ENCODE data around the gene SIAH1.

GRCh38 chr16:48378836-48379235 lies 6.4 kb downstream of the SIAH1 start:
- no peak for TF ChIP-seq CTCF (conservative IDR thresholded peaks at IDR 0.05 in 1 of 2, IDR thresholded peaks at IDR 0.05 in 1 of 2; ENCODE audit: low read depth in 1 of 2, low read length in 2 of 2)
- no peak for TF ChIP-seq EZH2 (IDR thresholded peaks at IDR 0.05; ENCODE audit: low read length, missing control alignments)

All from fibroblast of lung (primary cell).